GM12892 (cell line): Measurements from ENCODE around the gene RAD50.

Experiments used
- DNase-seq: peaks from one replicate; pipeline ENCODE4 v3.0.0; 2011; ENCODE audit not compliant: insufficient read length
- FAIRE-seq: peaks from 2 replicates; lab custom pipeline; 2011; peaks lifted over from hg19 to GRCh38; lab: Jason Lieb, UNC
- POLR2A ChIP-seq: IDR thresholded peaks from 2 replicates; pipeline ENCODE4 v1.6.1; 2011; ENCODE audit warnings: low read depth, low read length, control low read depth
- POLR2AphosphoS5 ChIP-seq: IDR thresholded peaks from 2 replicates; pipeline ENCODE4 v1.6.1; 2011; ENCODE audit warnings: low read depth, low read length, control low read depth
- TAF1 ChIP-seq: IDR thresholded peaks from 2 replicates; pipeline ENCODE4 v1.6.1; 2011; ENCODE audit warnings: low read depth, mild to moderate bottlenecking, control low read depth, low read length, borderline replicate concordance

RAD50 gene

GRCh38 chr5:132677191-132677590 is 120.4 kb downstream of the RAD50 start:
- DNase-seq: no peak
- TF ChIP-seq POLR2A: no peak
- no peak for TF ChIP-seq TAF1
- TF ChIP-seq POLR2AphosphoS5: no peak
- no peak for FAIRE-seq

- no peak for FAIRE-seq
- no peak for TF ChIP-seq POLR2A
- TF ChIP-seq POLR2AphosphoS5: no peak
- TF ChIP-seq TAF1: no peak
These were observed 121.1 kb downstream of the RAD50 start for GRCh38 chr5:132677682-132678400.

GRCh38 chr5:132678735-132679134 is 122.0 kb downstream of the RAD50 start:
- FAIRE-seq: no peak
- TF ChIP-seq POLR2AphosphoS5: no peak
- TF ChIP-seq POLR2A: no peak
- no peak for TF ChIP-seq TAF1
- DNase-seq: no peak

More at GRCh38 chr5:132677682-132678400, 121.1 kb downstream of the RAD50 start:
- DNase-seq: no peak

- TF ChIP-seq TAF1 (no peak), POLR2AphosphoS5 (no peak), POLR2A (no peak)
- no peak for DNase-seq
- no peak for FAIRE-seq
These were observed 122.4 kb downstream of the RAD50 start for GRCh38 chr5:132679166-132679565.

GRCh38 chr5:132679717-132680380 is 123.1 kb downstream of the RAD50 start:
- TF ChIP-seq POLR2A (no peak), TAF1 (no peak), POLR2AphosphoS5 (no peak)
- no peak for DNase-seq
- no peak for FAIRE-seq

- no peak for TF ChIP-seq POLR2AphosphoS5
- no peak for TF ChIP-seq TAF1
- no peak for TF ChIP-seq POLR2A
- FAIRE-seq (no peak), DNase-seq (no peak)
These were observed 124.2 kb downstream of the RAD50 start for GRCh38 chr5:132680780-132681475.

- FAIRE-seq (peak; percentile 54), DNase-seq (no peak)
- TF ChIP-seq POLR2AphosphoS5: no peak
- TF ChIP-seq POLR2A: no peak
- TF ChIP-seq TAF1: no peak
These were observed 124.7 kb downstream of the RAD50 start for GRCh38 chr5:132681476-132681831.

GRCh38 chr5:132681983-132682382 is 125.2 kb downstream of the RAD50 start:
- FAIRE-seq: no peak
- TF ChIP-seq POLR2A (no peak), POLR2AphosphoS5 (no peak)

GRCh38 chr5:132684491-132684890 is 127.7 kb downstream of the RAD50 start:
- DNase-seq (no peak), FAIRE-seq (no peak)
- TF ChIP-seq POLR2A: no peak
- no peak for TF ChIP-seq POLR2AphosphoS5
- TF ChIP-seq TAF1: no peak

More at GRCh38 chr5:132681983-132682382, 125.2 kb downstream of the RAD50 start:
- DNase-seq: no peak

- no peak for DNase-seq
- TF ChIP-seq TAF1 (no peak), POLR2AphosphoS5 (no peak)
- FAIRE-seq: no peak
These were observed 128.3 kb downstream of the RAD50 start for GRCh38 chr5:132684922-132685720.

GRCh38 chr5:132686193-132686592 is 129.4 kb downstream of the RAD50 start:
- FAIRE-seq (no peak), DNase-seq (no peak)
- TF ChIP-seq POLR2A: no peak
- no peak for TF ChIP-seq TAF1
- no peak for TF ChIP-seq POLR2AphosphoS5
